Parathyroid adenoma (tissue), 2 donors: Measurements from ENCODE around the gene SLC40A1.

Experiments
- H2AFZ ChIP-seq: fragments of 300-600 bp; sonication (generic); one replicate; pipeline ENCODE4 v1.7.0; 2017; ENCODE audit warnings: antibody characterized with exemption, mild to moderate bottlenecking
- H3K27ac ChIP-seq: fragments of 300-600 bp; sonication (generic); one replicate; pipeline ENCODE4 v1.7.0; 2017
- H3K27me3 ChIP-seq: fragments of 300-600 bp; sonication (generic); one replicate; pipeline ENCODE4 v1.7.0; 2017; ENCODE audit warnings: low read length; ENCODE audit not compliant: control insufficient read depth, insufficient read depth
- H3K36me3 ChIP-seq: fragments of 300-600 bp; sonication (generic); one replicate; pipeline ENCODE4 v1.7.0; 2017; ENCODE audit warnings: low read length; ENCODE audit not compliant: control insufficient read depth, insufficient read depth
- H3K4me1 ChIP-seq: fragments of 300-600 bp; sonication (generic); one replicate; pipeline ENCODE4 v1.7.0; 2017; ENCODE audit warnings: control low read depth
- H3K4me2 ChIP-seq: fragments of 300-600 bp; sonication (generic); one replicate; pipeline ENCODE4 v1.7.0; 2017; ENCODE audit warnings: low read length
- H3K4me3 ChIP-seq: fragments of 300-600 bp; sonication (generic); one replicate; pipeline ENCODE4 v1.7.0; 2017; ENCODE audit warnings: low read depth, low read length
- H3K79me2 ChIP-seq: fragments of 300-600 bp; sonication (generic); one replicate; pipeline ENCODE4 v1.7.0; 2017; ENCODE audit warnings: control low read depth
- H3K9ac ChIP-seq: fragments of 300-600 bp; sonication (generic); one replicate; pipeline ENCODE4 v1.7.0; 2017; ENCODE audit warnings: mild to moderate bottlenecking
- H3K9me3 ChIP-seq: fragments of 300-600 bp; sonication (generic); one replicate; pipeline ENCODE4 v1.7.0; 2017; ENCODE audit warnings: low read length; ENCODE audit not compliant: control insufficient read depth
- TF ChIP-seq, protein P1 (sequence below): fragments of 300-600 bp; sonication (generic); IDR thresholded peaks from one replicate; pipeline ENCODE4 v1.7.0; 2017; ENCODE audit warnings: antibody characterized with exemption, mild to moderate bottlenecking
- donor health status: primary hyperparathyroidism.

SLC40A1 gene

DNA sequence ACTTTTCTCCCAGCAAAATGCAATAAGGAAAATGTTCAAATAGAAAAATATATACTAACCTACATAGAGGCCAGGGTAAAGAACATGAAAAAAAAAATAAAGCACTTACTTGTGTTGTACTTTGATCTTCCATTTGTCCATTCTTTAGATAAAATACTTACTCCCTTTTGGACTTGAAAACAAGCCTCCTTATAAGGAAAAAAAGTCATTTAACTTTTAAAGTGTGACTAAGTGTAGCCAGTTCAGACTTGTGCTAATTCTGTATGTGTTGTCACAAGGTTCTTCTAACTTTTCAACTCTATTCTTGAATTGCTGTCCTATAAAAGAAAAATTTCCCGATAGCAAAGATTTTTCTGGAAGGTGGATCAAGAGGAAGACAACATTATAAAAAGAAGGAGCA lies 23.2 kb downstream of the SLC40A1 start:
- Histone ChIP-seq H3K4me2 (no peak overlapping the region), H3K27me3 (no peaks in the 10 kb centered on the region), H3K27ac (no peak overlapping the region), H3K36me3 (no peaks in the 10 kb centered on the region), H3K9me3 (no peaks in the 10 kb centered on the region), H2AFZ (no peak overlapping the region), H3K79me2 (no peaks in the 10 kb centered on the region), H3K4me3 (no peak overlapping the region), H3K4me1 (peaks cover 41% of the 10 kb centered on the region), H3K9ac (no peak overlapping the region)
- TF ChIP-seq, protein P1, sequence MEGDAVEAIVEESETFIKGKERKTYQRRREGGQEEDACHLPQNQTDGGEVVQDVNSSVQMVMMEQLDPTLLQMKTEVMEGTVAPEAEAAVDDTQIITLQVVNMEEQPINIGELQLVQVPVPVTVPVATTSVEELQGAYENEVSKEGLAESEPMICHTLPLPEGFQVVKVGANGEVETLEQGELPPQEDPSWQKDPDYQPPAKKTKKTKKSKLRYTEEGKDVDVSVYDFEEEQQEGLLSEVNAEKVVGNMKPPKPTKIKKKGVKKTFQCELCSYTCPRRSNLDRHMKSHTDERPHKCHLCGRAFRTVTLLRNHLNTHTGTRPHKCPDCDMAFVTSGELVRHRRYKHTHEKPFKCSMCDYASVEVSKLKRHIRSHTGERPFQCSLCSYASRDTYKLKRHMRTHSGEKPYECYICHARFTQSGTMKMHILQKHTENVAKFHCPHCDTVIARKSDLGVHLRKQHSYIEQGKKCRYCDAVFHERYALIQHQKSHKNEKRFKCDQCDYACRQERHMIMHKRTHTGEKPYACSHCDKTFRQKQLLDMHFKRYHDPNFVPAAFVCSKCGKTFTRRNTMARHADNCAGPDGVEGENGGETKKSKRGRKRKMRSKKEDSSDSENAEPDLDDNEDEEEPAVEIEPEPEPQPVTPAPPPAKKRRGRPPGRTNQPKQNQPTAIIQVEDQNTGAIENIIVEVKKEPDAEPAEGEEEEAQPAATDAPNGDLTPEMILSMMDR = no peak

DNA sequence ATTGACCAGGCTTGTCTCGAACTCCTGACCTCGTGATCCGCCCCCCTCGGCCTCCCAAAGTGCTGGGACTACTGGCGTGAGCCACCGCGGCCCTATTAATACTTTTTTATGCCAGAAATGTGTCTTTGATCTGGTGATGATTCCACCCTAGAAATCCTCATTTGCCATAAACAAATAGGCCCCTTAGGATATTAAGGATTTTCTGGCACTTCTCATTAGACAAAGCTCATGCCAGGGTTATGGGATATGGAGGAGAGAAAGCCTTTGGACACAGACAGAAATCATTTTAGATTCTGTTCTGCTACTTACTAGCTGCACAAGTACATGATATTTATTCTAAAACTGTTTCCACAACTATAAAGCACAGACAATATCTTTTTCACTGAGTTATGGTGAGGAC lies 24.1 kb downstream of the SLC40A1 start:
- Histone ChIP-seq H3K36me3 (no peaks in the 10 kb centered on the region), H3K4me3 (no peak overlapping the region), H3K4me2 (no peak overlapping the region), H3K27me3 (no peaks in the 10 kb centered on the region), H3K4me1 (peaks cover 37% of the 10 kb centered on the region), H3K9ac (peak overlapping the region; percentile 9), H2AFZ (no peak overlapping the region), H3K9me3 (no peaks in the 10 kb centered on the region), H3K27ac (peak overlapping the region; percentile 59), H3K79me2 (no peaks in the 10 kb centered on the region)
- TF ChIP-seq, protein P1 = no peak

DNA sequence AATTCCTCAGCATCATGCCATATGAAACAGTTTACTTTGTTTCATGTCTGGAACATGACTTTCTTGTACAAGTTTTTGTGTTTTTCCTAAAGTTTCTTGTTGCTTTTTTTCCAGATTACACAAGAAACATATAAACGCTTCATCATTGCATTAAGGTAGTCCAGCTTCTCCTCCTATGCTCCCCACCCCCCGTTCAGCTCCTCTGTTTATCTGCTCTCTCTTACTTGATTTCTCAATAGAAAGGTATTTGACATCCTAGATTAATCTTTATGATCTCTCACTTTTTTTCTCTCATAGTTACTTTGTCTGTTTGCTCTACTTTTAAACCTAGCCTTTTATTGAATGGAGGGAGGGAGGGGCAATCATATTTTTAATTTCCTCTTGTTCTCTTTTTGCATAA lies 25.4 kb downstream of the SLC40A1 start:
- no peak overlapping the region for H3K4me3 ChIP-seq
- H3K27ac ChIP-seq = peak overlapping the region; percentile 59
- H3K9ac ChIP-seq = no peak overlapping the region
- H3K4me2 ChIP-seq = peak overlapping the region; percentile 3
- no peaks in the 10 kb centered on the region for H3K36me3 ChIP-seq
- H3K9me3 ChIP-seq = no peaks in the 10 kb centered on the region
- TF ChIP-seq, protein P1 = no peak
- no peaks in the 10 kb centered on the region for H3K27me3 ChIP-seq
- no peaks in the 10 kb centered on the region for H3K79me2 ChIP-seq
- H2AFZ ChIP-seq = no peak overlapping the region
- H3K4me1 ChIP-seq = peaks cover 30% of the 10 kb centered on the region

DNA sequence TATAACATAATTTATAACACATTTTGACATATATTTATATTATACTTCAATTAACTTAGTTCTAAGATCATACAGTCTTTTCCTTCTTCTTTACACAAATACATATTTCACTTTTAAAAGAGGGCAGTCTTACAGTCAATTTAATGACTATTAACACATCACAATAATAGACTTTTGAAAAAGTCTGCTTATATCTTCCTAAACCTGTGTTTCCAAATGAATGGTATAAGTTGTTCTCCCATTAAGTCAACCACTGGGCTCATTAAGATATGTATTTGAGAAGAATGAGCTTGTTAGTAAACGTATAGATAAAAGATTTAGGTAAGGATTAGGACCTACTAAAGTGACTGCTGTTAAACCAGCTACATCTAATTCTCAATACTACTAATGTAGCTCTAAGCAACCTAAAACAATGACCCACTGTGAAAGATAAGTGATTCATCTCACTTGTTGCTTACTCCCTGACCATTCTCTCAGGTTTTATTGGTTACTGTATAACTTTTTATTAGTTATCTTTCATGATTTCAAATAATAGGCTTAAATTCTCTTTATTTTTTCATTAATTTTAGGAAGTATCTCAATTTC lies 27.0 kb downstream of the SLC40A1 start:
- Histone ChIP-seq H3K27ac (peak overlapping the region; percentile 1), H2AFZ (no peak overlapping the region), H3K79me2 (no peaks in the 10 kb centered on the region), H3K27me3 (no peaks in the 10 kb centered on the region), H3K9me3 (no peaks in the 10 kb centered on the region), H3K4me3 (no peak overlapping the region), H3K4me2 (no peak overlapping the region), H3K4me1 (peaks cover 18% of the 10 kb centered on the region), H3K36me3 (no peaks in the 10 kb centered on the region), H3K9ac (no peak overlapping the region)
- TF ChIP-seq, protein P1 = no peak

DNA sequence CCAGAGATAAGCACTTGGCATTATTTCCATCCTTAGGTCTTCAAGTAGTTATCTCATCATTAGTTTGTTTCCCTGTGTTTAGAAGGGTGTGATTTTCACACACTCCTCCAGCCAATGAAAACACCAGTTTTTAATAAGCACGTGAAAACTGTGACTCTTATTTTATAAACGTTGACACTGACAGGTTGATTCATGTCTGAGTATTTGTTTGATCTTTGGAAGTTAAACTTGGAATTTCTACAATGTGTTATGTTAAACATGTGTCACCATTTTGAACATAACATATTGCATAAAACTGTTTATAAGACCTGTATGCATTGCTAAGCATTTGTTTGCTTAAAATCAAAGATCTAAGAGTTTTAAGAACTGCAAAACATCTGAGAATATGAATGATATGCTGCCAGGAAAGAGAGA lies 27.6 kb downstream of the SLC40A1 start:
- no peaks in the 10 kb centered on the region for H3K79me2 ChIP-seq
- H3K4me3 ChIP-seq = no peak overlapping the region
- H3K4me1 ChIP-seq = peaks cover 14% of the 10 kb centered on the region
- peak overlapping the region; percentile 17 for H3K27ac ChIP-seq
- H3K9me3 ChIP-seq = no peaks in the 10 kb centered on the region
- H3K36me3 ChIP-seq = no peaks in the 10 kb centered on the region
- TF ChIP-seq, protein P1 = no peak
- H2AFZ ChIP-seq = peak overlapping the region; percentile 24
- no peak overlapping the region for H3K9ac ChIP-seq
- H3K4me2 ChIP-seq = no peak overlapping the region
- no peaks in the 10 kb centered on the region for H3K27me3 ChIP-seq
